Measurements from ENCODE around the gene NHLRC3.

DNA sequence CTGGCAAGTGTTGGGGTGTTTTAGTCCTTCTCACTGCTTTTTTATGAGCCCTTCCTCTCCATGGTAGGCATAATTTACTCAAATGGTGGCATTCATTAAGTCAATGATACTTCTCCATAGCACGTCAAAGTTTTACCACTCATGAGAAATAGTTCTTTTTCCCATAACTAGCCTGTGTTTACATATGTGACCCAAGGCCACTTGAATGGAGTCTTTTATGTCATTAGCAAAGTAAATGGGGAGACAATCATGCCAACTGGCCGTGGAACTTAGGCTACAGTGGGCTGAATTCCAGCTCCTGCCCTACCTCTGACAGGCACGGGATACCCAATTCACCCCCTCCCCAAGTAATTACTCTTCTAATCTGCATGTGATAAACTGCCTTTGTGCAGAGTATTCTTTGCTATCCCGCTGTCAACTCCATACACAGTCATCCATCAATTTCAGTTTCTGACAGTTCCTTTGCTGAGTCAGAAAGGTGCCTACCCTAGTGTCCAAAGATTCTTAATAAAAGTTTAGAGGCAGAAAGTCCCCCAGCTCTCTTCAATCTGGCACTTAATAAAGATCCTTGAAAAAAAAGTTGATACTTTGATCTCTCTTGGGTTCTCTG lies 17.3 kb upstream of the NHLRC3 start:
- TF ChIP-seq NBN (IDR thresholded peaks at IDR 0.05; ENCODE audit: low read depth) (no peak), EP300 (IDR thresholded peaks at IDR 0.05; ENCODE audit: low read length) (no peak)
- TF ChIP-seq, protein P1, sequence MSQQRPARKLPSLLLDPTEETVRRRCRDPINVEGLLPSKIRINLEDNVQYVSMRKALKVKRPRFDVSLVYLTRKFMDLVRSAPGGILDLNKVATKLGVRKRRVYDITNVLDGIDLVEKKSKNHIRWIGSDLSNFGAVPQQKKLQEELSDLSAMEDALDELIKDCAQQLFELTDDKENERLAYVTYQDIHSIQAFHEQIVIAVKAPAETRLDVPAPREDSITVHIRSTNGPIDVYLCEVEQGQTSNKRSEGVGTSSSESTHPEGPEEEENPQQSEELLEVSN (IDR thresholded peaks at IDR 0.05; ENCODE audit: borderline replicate concordance in 1 of 2, extremely low read depth in 1 of 2, insufficient read depth in 1 of 2, insufficient read length in 1 of 2, low read depth in 1 of 2, low read length in 1 of 2, poor library complexity in 1 of 2, severe bottlenecking in 1 of 2): no peak
